Kidney epithelial cell (primary cell): ENCODE measurements around the gene UQCRQ. TPM values are rescaled to one million over a fixed set of nuclear protein-coding genes. Genes with fewer than 3 reads are reported as not detected.

Experiments
- DNase-seq: peaks from one replicate; pipeline ENCODE4 v3.0.0-alpha.2; 2010; ENCODE audit warnings: low read depth
- H3K27me3 ChIP-seq: 2 replicates; pipeline ENCODE4 v1.6.0; 2011; ENCODE audit warnings: low read length; ENCODE audit not compliant: control insufficient read depth, insufficient read depth
- H3K36me3 ChIP-seq: 2 replicates; pipeline ENCODE4 v1.5.1; 2011; ENCODE audit warnings: low read length; ENCODE audit not compliant: control insufficient read depth, insufficient read depth
- H3K4me3 ChIP-seq: 2 replicates; pipeline ENCODE4 v1.5.1; 2011; ENCODE audit warnings: low read depth, mild to moderate bottlenecking, control low read depth, low read length
- total RNA-seq: library from RNA; depleted of rRNA; stranded (reverse); fragments of >200 nt; gene quantifications from 2 replicates; pipeline ENCODE4 v1.2.3, GENCODE V29; 2015
- TF ChIP-seq, protein P1 (sequence below): IDR thresholded peaks from 2 replicates; pipeline ENCODE4 v1.5.1; 2011; ENCODE audit warnings: mild to moderate bottlenecking, moderate library complexity, low read length, control low read depth, inconsistent platforms; ENCODE audit not compliant: insufficient read depth, poor library complexity, severe bottlenecking

Gene UQCRQ
- total RNA-seq, 1 donor from 2014 or later, result 154 TPM

GRCh38 chr5:132895719-132896305 lies 29.4 kb downstream of the UQCRQ start:
- no peaks in the 10 kb centered on the region for H3K27me3 ChIP-seq
- H3K36me3 ChIP-seq, result peaks cover 4% of the 10 kb centered on the region
- no peak for DNase-seq
- TF ChIP-seq, protein P1, sequence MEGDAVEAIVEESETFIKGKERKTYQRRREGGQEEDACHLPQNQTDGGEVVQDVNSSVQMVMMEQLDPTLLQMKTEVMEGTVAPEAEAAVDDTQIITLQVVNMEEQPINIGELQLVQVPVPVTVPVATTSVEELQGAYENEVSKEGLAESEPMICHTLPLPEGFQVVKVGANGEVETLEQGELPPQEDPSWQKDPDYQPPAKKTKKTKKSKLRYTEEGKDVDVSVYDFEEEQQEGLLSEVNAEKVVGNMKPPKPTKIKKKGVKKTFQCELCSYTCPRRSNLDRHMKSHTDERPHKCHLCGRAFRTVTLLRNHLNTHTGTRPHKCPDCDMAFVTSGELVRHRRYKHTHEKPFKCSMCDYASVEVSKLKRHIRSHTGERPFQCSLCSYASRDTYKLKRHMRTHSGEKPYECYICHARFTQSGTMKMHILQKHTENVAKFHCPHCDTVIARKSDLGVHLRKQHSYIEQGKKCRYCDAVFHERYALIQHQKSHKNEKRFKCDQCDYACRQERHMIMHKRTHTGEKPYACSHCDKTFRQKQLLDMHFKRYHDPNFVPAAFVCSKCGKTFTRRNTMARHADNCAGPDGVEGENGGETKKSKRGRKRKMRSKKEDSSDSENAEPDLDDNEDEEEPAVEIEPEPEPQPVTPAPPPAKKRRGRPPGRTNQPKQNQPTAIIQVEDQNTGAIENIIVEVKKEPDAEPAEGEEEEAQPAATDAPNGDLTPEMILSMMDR, result no peak
- no peak overlapping the region for H3K4me3 ChIP-seq

DNA sequence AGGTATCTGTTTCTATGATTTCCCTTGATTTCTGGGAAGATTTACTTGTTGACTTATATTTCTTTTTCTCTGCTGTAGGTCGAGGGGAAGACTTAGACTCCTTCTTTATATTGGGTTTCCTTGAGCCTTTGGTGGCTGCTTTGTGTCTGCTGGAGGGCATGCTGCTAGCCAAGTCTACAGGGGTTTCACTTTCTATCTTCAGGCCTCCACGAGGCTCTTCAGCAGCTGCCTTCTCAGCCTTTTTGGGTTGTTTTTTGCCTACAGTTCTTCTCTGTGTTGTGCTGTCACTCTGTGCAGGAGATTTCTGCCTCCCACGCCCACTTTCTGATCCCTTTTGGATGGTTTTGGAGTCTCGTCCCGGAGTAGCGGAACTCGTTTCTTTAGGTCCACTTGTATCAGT lies 30.2 kb downstream of the UQCRQ start:
- Histone ChIP-seq H3K36me3 (peaks cover 4% of the 10 kb centered on the region), H3K27me3 (no peaks in the 10 kb centered on the region), H3K4me3 (no peak overlapping the region)
- no peak for DNase-seq
- TF ChIP-seq, protein P1, result no peak

DNA sequence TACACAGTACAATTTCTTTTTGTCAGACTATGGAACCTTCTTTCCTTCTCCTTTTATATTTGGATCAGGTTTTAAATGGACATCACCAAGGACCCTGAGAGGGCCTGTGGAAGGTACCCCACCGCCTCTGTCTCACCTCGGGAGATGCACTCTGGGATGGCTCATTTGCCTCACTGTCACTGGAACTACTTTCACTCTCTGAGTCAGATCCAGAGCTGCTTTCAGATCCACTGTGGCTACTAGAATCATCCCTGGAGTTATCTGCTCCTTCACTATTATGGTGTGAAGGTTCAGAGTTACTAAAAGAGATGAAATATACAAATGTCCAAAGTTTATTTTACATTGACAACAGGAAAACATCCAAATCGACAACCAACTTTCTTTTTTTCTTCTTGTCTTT lies 31.7 kb downstream of the UQCRQ start:
- Histone ChIP-seq H3K27me3 (no peaks in the 10 kb centered on the region), H3K36me3 (peaks cover 3% of the 10 kb centered on the region), H3K4me3 (no peak overlapping the region)
- no peak for DNase-seq
- TF ChIP-seq, protein P1, result no peak

DNA sequence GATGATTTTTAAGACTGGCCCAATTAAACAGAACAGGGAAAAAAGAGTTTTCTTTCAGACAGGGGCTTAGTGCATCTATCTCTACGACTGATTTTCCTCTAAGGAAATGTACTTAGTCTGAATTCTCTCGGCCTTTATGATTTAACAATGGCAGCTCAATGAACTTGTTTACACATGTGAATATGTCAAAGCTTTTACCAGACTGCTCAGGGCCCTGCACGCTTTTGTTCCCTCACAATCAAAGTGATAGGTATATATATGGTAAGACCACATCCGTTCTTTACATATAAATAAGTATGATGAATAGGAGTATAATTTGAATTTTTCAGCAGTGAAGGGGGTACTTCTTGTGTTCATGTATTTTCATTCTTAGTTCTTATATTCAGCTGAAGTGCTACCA lies 34.6 kb downstream of the UQCRQ start:
- Histone ChIP-seq H3K27me3 (no peaks in the 10 kb centered on the region), H3K36me3 (peaks cover 3% of the 10 kb centered on the region), H3K4me3 (no peak overlapping the region)
- TF ChIP-seq, protein P1, result no peak
- DNase-seq, result no peak

DNA sequence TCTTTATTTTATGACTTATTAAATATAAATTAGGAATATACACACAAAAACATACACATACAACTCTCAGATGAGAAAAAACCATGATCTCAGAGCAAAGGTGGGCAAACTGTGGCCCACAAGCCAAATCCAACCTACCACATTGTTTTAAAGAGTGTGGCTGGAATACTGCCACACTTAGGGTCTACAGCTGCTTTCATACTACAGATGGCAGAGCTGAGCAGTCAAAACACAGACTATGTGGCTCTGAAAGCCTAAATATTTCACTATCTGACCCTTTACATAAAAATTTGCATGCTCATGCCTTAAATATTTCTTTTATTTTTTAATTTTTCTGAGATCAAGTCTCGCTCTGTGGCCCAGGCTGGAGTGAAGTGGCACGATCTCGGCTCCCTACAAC lies 35.3 kb downstream of the UQCRQ start:
- DNase-seq, result no peak
- H3K36me3 ChIP-seq, result peaks cover 3% of the 10 kb centered on the region
- TF ChIP-seq, protein P1, result no peak
- H3K27me3 ChIP-seq, result no peaks in the 10 kb centered on the region
- H3K4me3 ChIP-seq, result no peak overlapping the region

DNA sequence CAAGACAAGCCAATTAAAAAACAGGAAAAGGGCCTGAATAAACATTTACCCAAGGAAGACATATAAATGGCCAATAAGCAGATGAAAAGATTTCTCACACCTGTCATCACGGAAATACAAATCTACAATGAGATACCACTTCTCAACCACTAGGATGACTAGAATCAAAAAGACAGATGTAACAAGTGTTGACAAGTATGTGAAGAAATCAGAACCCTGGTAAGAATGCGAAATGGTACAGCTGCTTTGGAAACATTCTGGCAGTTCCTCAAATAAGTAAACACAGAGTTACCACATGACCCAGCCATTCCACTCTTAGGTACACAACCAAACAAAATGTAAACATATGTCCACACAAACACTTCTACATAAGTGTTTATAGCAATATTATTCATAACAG lies 39.5 kb downstream of the UQCRQ start:
- TF ChIP-seq, protein P1, result no peak

More for the DNA sequence above, 39.5 kb downstream of the UQCRQ start:
- Histone ChIP-seq H3K4me3 (no peak overlapping the region), H3K27me3 (no peaks in the 10 kb centered on the region), H3K36me3 (no peaks in the 10 kb centered on the region)
- DNase-seq, result no peak
